ENCODE measurements around the gene KPNA5.
"Not testable (repeated sequence)": the region's sequence is repeated elsewhere in the genome, so short reads cannot be mapped to it uniquely, and the experiment has no call there.

The KPNA5 gene

DNA sequence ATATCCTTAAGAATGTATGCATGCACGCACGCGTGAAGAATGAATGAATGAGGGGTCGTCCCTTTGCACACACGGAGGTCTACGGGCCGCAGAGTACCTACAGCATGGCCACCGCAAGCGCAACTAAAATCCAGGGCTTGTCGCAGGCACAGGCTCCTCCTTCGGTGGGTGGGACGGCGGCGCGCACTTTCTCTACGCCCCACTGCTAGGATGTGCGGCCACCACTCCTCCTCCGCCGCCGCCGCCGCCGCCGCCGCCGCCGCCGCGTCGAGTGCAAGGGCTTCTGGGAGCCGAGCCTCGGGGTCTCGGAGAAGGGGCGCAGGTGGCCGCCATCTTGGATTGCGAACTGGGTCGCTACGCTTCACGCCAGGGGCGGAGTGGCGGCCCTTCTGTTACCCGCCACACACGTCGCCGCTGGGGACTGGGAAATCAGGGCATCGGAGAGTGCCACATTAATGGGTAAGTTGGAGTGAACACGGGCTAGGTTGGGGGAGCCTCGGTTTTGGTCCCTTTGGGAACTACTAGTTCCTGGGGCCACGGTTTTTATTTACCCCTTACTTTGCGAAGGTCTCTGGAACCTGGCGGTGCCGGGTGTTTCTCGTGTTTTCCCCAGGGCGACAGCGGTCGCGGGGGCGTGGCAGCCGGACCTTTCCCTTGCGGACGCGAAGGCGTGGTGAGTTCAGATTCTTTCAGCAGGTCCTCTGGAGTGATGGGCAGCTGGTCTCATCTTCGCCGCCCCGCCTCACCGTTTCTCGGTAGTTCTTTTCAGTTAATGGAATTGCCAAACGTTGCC is at the start of gene KPNA5:
Gene KPNA5 (plus strand): TSS at position 332 of the 793 bp plus-strand sequence. CDS start 124 bp downstream, at position 456.
- peak; percentile 60 for DNase-seq

DNA sequence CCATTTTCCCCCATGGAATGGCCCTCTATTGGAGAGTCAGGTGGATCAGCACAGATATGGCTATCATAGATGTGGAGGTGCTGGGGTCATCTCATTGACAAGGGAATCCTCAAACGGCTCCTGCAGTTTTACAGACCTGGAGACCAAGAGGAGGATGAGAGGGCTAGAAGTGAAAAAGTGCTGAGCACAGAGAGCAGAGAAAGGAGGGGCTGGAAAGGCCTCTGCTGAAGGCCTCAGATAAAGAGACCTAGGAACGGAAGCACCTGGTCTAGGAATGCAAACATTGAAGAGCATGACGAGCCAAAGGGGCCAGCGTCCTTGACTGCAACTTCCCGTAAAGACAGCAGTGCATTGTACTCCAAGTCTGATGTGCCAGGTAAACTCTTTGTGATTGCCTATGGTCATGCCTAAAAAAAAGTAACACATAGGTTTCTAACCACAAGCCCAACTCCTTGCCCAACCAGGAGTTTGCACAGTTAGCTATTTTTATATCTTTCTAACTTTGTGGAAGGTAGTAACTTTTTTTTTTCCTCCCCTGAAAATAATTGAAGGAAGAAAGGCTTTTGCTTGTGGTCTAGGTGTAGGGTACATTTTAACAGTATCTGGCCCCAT is 49.5 kb upstream of the KPNA5 start:
- no peak for DNase-seq

DNA sequence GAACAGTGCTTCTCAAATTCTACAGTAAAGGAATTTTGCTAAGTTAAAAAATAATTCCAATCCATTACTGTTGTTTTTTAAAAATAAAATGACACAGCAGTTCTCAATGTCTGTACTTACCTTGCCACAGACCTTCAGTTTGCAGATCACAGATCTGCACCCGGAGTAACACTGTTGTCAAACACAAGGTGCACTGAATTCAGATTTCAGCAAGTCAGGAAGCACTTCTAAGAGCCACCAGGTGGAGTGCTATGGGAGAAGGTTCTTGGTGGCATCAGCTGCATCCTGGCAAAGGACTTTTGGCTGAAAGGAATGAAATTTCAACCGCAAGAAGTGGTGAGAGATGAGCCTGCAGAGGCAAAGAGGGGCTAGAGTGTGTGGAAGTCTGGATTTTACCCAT is 47.3 kb upstream of the KPNA5 start:
- no peak for DNase-seq

DNA sequence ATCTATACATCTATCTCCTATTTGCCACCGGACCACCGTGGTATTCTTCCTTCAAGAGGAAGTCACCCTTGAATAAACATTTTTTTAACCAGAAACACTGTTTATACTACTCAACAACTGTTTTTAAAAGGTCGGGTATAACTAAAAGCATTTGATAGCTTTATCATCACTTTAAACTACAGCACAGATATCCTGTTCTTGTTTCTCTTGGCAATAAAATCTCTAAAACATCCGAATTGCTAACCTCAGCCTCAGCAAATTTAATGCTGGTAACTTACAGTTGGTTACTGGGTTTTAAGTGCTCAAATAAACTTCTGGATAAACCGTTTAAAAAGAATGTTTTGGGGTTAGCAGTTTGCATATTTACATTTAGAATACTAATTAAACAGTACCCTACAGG is 32.9 kb upstream of the KPNA5 start:
- no peak for DNase-seq

DNA sequence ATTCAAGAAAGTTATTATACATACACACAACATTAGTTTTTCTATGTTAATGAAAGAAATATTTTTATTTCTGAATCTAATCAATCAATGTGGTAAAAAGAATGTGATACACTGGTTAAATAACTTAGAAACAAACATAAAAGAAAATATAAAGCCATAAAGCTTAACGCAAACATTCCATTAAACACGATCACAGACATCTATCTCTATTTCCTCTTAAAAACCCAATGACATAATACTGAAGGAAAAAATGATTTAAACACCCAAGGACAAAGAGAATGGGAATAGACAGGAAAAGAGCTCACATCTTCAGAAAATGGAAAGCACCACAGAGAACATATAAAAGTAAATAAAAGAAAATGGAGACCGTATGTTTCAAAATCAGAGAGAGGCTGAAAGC is 31.9 kb upstream of the KPNA5 start:
- DNase-seq: no peak

DNA sequence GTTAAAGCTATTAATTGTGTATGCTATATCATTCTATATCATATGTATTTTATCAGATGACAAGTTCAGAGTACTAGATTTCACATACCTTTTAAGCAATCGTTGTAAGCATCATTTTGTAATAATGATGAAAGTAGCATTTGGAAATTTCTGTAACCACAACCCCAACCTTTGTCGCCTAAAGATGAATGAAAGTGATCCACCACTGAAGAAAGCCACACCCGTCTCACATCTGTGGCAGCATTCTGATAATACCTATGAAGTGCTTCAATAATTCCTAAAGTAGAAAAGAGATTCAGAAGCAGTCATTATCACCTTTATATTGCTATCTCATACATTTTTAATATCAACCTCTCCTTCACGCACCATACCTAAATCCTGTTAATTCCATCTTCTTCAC is 29.1 kb upstream of the KPNA5 start:
- DNase-seq: no peak

DNA sequence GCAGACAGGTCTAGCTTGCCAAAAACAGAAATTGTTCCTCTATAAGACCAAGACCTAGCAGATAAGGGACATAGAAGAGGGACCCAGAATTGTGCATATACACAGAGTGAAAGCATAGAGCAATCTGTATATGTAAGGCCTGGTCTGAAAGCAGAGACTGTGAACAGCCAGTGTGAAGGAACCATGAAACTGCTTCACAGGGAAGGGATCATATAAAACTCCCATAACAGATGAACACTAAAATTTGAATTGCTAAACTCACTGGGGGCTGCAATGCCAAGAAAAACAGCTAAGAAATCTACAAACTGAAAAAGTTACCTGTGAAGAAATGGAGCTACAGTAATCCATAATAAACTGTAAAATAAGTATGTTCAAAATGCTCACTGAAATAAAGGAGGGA is 19.4 kb upstream of the KPNA5 start:
- no peak for DNase-seq

DNA sequence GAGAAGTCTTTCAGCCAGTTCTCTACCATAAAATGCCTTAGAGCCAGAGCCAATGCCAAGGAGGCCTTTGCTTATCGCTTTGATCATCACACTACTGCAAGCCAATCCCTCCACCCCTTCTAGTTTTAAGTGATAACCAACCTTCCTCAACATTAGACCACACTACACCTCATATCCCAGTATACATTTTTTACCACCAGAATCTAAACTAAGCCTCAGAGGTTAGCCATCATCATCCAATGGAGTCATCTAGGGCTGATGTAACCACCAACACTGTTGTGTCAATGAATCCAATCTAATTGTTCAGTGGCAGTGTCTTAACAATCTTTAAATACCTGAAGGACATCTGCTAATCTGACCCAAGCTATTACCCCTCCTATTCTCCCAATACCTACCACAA is 18.8 kb upstream of the KPNA5 start:
- DNase-seq: no peak

DNA sequence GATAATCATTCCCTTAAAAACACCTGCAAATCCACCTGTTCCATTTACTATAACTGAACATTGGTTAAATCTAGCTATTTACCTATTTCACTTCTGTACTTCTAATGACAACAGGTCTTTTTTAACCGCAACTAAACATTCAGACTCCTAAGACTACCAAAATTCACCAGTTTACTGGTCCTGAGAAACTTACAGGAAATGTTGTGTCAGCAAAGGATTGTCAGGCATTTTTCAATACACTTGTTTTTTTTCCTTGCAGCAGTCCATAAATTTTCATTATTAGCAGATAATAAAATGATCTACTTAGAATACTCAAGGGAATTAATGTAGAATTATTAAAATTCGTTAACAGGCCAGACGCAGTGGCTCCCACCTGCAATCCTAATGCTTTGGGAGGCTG is 17.7 kb upstream of the KPNA5 start:
- no peak for DNase-seq

DNA sequence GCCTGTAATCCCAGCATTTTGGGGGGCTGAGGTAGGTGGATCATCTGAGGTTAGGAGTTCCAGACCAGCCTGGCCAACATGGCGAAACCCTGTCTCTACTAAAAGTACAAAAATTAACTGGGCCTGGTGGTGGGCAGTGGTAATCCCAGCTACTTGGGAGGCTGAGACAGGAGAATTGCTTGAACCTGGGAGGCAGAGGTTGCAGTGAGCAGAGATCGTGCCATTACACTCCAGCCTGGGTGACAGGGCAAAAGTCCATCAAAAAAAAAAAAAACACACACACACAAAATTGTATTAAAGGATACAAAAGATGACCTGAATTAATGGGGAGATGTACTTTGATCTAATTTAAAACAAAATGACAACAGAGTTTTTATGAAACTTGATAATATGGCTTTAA is 16.8 kb upstream of the KPNA5 start:
- not testable (repeated sequence) for DNase-seq

DNA sequence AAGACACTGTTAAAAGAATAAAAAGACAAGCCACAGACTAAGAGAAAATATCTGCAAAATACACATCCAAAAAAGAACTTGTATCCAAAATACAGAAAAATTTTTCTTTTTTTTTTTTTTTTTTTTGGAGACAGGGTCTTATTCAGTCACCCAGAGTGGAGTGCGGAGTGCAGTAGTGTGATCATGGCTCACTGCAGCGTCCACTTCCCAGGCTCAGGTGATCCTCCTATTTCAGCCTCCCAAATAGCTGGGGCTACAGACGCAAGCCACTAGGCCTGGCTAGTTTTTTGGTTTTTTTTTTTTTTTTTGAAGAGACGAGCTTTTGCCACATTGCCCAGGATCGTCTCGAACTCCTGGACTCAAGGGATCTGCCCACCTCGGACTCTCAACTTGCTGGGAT is 15.5 kb upstream of the KPNA5 start:
- DNase-seq: no peak

DNA sequence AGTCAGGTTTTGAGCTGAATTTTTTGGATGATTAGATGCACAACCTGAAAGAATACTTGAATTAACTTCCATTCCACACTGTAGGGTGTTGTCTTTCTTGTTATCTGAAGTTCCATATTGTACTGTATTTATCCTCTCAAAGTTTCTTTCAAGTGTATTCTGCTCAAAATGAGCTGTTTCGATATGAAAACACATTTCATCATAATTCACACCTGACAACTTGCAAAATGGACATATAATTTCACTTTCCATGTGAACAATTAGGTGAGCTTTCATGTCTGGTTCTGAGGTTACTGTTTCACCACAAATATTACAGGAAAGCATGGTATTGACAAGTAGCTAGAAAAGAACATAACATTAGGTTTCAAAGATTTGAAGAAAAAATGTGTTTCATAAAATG is 14.1 kb upstream of the KPNA5 start:
- DNase-seq: no peak

DNA sequence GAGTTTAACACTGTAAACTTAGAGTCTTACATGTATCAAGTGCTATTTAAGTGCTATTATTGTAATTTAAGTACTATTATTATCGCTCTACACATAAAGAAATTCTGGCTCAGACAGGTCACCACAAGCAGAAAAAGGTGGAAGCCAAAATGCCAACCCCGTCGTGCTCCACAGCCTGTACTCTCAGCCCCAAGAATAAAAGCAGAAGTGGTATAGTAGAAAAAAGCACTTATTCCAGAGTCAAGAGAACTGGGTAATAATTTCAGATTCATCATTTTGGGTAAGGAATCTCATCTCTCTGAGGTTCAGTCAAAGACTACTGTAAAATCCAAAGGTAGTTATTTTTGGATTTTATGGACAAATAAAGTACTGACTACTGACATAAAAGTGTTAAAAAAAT is 13.4 kb upstream of the KPNA5 start:
- DNase-seq: peak; percentile 15

DNA sequence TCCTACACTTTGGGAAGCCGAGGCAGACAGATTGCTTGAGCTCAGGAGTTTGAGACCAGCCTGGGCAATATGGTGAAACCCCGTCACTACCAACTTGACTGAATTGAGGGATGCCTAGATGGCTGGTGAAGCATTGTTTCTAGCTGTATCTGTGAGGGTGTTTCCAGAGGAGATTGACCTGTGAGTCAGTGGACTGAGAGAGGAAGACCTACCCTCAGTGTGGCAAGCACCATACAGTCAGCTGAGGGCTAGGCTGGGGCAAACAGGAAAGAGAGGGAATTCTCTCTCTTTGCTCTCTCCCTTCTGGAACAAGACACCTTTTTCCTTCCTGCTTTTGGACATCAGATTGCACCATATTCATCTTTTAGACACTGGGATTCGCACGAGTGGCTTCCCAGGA is 8.7 kb upstream of the KPNA5 start:
- DNase-seq: no peak

DNA sequence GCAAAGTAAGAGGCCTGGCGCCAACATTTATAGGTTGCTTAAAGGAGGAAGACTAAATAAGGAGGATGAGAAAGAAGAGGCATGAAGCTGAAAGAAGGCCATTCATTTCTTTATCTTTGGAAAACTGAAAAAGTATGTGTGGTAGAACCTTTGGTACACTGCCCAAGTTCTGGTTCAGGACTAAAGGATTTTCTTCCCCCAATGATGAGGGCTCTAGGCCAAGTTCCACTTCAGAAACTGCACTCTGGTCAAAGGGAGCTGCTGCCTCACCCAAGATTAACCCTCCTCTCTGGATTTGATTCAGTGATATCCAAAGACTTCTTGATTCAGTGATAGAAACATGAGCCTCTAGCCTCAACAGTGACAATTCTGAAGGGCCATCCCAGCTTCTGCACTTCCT is 5.0 kb upstream of the KPNA5 start:
- DNase-seq: no peak

DNA sequence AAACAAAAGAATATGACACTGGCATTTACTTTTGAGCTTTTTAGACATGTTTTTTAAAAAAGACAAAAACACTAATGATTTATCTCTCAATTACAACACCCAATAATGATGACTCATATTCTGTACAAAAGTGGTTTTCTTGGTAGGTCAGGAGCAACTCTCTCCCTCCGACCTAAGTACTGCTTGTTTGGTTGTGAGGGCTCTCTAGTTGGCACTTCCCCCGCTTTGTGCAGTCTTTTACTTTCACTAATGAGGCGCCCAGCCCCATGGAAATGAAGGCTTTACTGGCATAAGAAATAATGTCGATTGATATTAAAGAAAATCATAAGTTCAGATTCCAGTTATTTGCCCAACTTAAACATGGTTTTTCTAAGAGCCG is 1.3 kb downstream of the KPNA5 start:
- DNase-seq: peak; percentile 20

DNA sequence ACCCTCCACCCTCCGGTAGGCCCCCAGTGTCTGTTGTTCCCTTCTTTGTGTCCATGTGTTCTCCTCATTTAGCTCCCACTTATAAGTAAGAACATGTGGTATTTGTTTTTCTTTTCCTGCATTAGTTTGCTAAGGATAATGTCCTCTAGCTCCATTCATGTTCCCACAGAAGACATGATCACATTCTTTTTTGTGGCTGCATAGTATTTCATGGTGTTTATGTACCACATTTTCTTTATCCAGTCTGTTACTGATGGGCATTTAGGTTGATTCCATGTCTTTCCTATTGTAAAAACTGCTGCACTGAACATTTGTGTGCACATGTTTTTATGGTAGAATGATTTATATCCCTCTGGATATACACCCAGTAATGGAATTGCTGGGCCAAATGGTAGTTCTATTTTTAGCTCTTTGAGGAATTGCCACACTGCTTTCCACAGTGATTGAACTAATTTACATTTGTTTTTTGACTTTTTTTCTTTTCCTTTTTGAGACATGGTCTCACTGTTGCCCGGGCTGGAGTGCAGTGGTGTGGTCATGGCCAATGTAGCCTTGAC is 4.5 kb downstream of the KPNA5 start:
- no peak for DNase-seq

DNA sequence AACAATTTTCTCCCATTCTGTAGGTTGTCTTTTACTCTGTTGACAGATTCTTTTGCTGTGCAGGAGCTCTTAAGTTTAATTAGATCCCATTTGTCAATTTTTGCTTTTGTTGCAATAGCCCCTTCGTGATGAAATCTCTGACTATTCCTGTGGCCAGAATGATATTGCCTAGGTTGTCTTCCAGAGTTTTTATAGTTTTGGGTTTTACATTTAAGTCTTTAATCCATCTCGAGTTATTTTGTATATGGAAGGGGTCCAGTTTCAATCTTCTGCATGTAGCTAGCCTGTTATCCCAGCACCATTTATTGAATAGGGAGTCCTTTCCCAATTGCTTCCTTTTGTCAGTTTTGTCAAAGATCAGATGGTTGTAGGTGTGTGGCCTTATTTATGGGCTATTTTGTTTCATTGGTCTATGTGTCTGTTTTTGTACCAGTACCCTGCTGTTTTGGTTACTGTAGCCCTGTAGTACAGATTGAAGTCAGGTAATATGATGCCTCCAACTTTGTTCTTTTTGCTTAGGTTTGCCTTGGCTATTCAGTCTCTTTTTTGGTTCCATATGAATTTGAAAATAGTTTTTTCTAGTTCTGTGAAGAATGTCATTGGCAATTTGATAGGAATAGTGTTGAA is 5.6 kb downstream of the KPNA5 start:
- DNase-seq: not testable (repeated sequence)

DNA sequence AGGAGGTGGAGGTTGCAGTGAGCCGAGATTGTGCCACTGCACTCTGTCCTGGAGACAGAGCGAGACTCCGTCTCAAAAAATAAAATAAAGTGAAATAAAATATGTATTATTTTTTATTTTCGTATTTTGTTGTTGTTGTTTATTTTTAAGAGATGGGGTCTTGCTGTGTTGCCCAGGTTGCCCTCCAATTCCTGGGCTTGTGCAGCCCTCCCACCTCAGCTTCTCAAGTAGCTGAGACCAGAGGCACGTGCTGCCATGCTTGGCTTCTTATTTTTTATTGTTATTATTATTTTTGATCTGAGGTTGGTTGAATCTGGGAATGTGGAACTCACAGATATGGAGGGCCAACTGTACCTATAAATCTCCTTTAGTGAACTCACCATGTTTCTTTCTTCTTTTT is 10.1 kb downstream of the KPNA5 start:
- no peak for DNase-seq

DNA sequence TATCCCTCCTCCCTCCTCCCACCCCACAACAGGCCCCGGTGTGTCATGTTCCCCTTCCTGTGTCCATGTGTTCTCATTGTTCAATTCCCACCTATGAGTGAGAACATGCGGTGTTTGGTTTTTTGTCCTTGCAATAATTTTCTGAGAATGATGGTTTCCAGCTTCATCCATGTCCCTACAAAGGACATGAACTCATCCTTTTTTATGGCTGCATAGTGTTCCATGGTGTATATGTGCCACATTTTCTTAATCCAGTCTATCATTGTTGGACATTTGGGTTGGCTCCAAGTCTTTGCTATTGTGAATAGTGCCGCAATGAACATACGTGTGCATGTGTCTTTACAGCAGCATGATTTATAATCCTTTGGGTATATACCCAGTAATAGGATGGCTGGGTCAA is 11.9 kb downstream of the KPNA5 start:
- not testable (repeated sequence) for DNase-seq

DNA sequence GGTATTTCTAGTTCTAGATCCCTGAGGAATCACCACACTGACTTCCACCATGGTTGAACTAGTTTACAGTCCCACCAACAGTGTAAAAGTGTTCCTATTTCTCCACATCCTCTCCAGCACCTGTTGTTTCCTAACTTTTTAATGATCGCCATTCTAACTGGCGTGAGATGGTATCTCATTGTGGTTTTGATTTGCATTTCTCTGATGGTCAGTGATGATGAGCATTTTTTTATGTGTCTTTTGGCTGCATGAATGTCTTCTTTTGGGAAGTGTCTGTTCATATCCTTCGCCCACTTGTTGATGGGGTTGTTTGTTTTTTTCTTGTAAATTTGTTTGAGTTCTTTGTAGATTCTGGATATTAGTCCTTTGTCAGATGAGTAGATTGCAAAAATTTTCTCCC is 12.3 kb downstream of the KPNA5 start:
- not testable (repeated sequence) for DNase-seq

DNA sequence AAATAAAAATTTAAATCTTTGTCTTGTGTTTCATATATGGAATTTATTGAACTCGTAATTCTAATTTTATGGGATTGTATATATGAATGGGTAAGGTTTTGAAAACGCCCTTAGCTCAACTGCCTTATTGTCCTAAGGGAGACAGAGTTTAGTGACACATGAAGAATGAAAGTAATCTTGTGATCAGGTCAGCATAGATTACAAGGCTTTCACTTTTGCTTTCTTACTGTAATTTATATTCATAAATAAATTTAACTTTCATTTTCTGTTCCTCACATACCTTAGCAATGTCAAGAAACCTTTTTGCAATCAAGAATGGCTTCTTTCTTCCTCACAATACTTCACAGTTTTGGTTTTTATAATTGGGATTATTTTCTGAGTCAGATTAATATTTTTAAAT is 14.4 kb downstream of the KPNA5 start:
- no peak for DNase-seq

DNA sequence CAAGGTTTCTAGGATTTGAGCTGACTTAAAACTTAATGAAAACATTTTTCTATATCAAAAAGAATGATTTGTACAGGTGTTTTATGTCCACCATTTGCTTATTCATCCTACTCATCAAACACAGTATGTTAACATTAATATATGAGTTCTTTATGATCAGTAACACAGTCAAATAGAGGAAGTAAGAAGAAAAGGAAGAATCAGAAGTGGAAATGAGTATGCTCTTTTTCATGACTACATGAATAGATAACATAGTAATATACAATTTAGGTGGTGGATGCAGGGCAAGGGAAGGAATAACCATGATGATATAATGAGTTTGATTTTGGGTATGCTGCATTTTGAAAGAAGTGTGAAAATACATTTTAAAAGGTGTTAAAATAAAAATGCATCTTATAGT is 16.5 kb downstream of the KPNA5 start:
- DNase-seq: no peak

DNA sequence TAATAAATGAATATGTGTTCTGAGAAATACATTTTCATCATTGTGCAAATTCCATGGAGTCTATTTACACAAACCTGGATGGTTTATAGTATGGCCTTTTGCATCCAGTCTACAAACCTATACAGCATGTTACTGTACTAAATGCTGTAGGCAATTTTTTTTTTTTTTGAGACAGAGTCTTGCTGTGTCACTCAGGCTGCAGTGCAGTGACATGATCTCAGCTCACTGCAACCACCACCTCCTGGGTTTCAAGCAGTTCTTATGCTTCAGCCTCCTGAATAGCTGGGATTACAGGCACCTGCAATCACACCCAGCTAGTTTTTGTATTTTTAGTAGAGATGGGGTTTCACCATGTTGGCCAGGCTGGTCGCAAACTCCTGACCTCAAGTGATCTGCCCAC is 22.9 kb downstream of the KPNA5 start:
- DNase-seq: not testable (repeated sequence)

Data from SIG-M5 (cell line).